ENCODE measurements around the gene KRT38.
"Not testable (repeated sequence)": the region's sequence is repeated elsewhere in the genome, so short reads cannot be mapped to it uniquely, and the experiment has no call there.

Gene KRT38

GRCh38 chr17:41457676-41458075 lies 16.9 kb upstream of the KRT38 start:
- peak; percentile 17 for DNase-seq (ENCODE audit: low read depth)

DNA sequence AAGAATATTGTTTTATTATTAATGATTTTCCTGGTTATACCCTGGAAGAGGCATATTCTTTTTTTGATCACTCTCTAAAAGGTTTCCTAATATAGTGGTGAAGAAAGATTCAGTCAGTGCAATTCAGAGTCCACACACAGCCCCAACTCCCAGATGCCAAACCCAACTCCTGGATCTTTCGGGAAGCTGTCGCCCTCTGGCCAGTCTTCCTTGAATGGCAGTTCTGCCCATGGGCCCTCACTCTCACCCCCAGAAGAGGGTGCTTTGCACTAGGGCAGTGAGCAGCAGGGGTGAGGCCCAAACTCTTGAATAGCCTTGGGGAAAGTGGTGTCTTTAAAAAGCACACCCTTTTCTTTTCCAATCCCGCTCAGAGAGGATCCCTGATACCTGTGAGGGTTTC lies 15.4 kb upstream of the KRT38 start:
- no peak for DNase-seq (ENCODE audit: low read depth)

DNA sequence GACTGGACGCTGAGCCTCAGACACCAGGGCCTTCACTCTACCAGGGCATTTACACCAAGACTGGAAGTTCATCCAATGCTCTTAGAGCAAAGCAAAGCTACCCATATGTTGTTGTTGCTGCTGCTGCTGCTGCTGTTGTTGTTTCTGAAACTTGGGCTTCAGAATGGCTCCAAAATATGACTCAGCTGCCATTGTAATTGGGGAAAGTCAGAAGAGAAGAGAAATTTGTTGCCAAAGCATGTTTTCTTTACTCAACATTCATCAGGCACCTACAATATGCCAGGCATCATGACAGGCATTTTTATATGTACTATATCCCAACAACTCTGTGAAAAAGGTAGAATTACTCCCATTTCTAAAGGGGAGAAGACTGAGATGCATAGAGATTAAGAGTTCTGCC lies 14.5 kb upstream of the KRT38 start:
- DNase-seq (ENCODE audit: low read depth): no peak

DNA sequence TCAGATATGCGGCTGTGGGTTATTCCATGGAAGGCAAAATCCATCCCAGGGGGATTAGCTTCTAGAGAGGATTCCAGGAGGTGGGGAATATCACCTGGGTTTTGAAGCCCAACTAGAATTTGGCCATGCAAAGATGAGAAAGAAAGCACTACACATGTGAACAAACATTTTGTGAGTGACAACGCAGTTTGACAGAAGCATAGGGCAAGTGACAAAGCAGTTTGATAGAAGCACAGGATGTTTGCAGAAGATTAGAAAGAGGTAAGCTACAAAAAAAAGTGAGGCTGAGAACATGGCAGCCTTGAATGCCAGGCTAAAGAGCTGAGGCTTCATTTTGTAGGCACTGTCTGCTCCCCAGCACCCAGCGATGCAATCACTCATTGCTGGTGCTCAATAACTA lies 12.3 kb upstream of the KRT38 start:
- no peak for DNase-seq (ENCODE audit: low read depth)

GRCh38 chr17:41452281-41452680 lies 11.5 kb upstream of the KRT38 start:
- no peak for DNase-seq (ENCODE audit: low read depth)

DNA sequence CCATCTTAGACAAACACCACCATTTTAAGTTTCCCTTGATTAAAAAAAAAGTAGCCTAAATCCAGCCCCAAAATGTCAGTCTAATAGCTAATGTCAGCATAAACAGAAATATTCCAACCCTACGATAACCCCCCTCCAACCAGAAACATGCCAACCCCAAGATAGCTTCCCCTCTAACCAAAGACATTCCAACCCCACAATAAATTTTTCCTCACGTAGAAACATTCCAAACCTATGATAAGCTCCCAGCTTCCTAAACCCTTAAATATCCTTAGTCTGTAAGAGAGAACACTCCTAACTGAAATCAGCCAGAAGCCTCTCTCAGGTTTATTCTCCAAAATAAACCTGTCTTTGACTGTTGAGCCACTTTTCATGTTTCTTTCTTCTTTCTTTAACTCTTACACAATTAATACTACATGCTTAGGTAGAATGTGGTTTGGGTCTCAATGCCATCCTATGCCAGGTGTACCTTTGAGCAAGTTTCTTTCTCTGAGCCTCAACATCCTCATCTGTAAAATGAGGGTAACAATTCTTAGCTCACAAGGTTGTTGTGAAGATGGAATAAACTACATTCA lies 10.5 kb upstream of the KRT38 start:
- DNase-seq (ENCODE audit: low read depth): peak; percentile 66

DNA sequence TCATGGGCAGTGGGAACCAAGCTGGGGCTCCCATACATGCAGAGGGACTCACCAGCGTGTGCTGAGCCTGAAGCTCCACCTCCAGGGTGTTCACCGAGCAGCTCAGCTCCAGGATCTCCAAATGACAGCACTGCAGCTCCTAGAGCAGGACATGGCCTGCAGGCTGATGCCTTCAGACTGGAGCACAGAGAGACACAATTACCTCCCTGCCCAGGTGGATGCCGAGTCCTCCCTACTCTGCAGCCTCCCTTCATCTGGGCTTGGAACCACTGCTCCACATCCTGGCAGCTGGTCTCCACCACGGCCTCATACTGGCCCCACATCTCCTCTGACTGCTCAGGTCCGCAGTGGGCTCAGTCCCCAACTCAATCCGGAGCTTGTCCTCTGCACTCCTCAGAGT lies 8.2 kb upstream of the KRT38 start:
- DNase-seq (ENCODE audit: low read depth): no peak

- DNase-seq (ENCODE audit: low read depth): peak; percentile 9
Observed at GRCh38 chr17:41448506-41448905, 7.7 kb upstream of the KRT38 start.

- DNase-seq (ENCODE audit: low read depth): peak; percentile 97
Observed at GRCh38 chr17:41446806-41447205, 6.0 kb upstream of the KRT38 start.

DNA sequence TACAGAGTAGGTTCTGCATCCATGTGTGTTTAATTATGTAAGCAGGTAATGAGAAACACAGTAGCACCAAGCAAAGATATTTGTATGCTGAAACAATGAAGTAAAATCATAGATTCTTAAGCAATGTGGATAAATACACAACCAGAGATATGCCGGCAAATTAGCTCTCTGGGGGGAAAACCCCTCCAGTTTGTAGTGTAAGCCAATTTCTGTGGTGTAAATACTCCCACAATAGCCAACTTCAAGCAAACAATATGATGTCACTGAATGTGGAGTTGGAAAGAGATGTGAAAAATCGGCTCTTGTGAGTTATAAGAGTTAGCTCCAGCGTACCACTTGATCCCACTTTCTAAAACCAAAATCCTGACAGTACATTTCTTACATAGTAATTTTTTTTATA lies 3.9 kb upstream of the KRT38 start:
- peak; percentile 11 for DNase-seq (ENCODE audit: low read depth)

DNA sequence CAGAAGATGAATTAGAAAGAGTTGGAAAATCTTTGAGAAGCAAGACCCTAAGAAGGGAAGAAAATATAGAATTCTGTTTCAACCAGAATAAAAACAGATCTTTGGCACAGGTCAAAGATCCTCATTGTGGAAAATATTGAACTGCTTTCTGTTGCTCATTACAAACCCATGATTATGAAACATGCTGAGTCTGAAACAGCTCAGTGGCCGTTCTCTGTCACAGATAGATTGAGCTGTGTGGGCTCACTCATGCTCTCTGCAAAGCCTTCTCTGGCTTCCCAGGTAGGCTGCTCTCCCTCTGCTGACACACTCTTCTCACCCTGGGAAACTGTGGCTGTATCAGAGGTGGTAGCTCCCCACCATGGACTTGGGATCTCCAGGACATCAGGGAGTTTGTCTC lies 3.4 kb upstream of the KRT38 start:
- peak; percentile 35 for DNase-seq (ENCODE audit: low read depth)

- peak; percentile 53 for DNase-seq (ENCODE audit: low read depth)
Observed at GRCh38 chr17:41442739-41443138, 2.0 kb upstream of the KRT38 start.

GRCh38 chr17:41439375-41439774 lies 1.4 kb downstream of the KRT38 start:
- peak; percentile 86 for DNase-seq (ENCODE audit: low read depth)

DNA sequence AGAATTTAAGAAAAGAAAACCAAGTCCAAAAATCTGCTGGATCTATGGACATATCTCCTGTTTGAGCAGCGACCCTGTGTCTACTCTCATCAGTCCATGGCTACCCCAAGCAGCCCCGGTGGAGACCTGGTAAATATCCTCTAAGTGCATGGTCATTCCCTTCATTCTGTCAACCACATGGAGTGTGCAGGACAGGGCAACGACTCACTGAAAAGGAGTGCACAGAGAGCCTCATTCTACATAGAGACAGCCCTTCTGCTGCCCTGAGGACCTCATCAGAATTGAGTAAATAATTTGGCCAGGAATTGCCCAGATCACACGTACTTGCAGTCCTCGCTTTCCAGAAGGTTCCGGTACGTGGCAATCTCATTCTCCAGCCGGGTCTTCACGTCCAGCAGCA lies 3.0 kb downstream of the KRT38 start:
- DNase-seq (ENCODE audit: low read depth): no peak

GRCh38 chr17:41437254-41437653 lies 3.5 kb downstream of the KRT38 start:
- DNase-seq (ENCODE audit: low read depth): no peak

DNA sequence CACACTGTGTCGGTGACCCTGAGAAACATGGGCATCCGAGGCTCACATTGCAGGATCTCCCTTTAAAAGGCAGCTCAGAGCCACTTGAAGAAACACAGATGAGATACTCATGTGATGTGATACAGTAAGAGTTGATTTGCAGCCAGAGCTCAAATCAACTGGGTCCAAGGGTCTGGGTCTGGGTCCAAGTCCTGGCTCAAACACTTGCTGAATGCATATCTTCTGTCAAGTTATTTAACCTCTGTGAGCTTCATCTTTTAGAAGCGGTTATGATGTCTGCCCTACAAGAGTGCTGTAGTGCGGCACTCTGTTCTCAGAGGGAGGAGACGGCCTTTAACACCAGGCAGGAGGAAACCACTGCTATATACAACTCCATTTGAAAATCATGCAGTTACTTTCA lies 6.4 kb downstream of the KRT38 start:
- no peak for DNase-seq (ENCODE audit: low read depth)

DNA sequence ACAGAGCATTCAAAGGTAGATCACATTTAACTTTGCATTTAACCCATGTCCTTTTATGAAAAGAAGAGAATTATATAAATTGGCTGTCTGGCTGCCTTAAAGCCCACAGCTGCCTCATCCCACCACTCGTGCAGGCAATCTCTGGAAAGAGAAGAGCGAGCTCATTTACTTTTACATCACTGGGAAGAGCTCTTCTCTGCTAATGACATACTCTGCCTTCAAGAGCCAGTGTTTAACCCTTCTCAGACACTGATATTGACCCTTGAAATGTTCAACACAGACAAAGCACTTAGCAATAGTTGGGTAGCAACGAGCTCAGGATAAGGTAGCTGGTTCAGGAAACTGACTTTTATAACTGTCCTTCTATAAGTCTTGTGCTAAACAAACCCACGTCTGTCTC lies 6.8 kb downstream of the KRT38 start:
- DNase-seq (ENCODE audit: low read depth): no peak

DNA sequence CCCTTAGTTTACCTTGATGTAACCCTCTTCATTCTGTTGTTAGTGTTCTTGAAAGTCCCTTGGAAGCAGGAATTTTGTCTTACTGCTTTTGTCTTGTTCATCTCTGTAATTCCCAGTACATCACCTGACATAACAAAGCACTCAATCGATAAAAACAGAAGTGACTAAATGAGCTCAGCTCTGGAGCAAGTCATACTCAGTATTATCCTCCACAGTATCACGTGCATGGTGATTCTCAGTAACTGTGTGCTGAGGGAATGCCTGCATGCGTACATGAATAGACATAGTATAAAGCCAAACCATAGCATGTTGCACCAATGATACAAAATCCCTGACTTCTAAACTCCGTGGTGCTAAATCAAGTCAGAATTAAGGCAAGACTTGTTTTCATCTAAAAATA lies 7.2 kb downstream of the KRT38 start:
- no peak for DNase-seq (ENCODE audit: low read depth)

DNA sequence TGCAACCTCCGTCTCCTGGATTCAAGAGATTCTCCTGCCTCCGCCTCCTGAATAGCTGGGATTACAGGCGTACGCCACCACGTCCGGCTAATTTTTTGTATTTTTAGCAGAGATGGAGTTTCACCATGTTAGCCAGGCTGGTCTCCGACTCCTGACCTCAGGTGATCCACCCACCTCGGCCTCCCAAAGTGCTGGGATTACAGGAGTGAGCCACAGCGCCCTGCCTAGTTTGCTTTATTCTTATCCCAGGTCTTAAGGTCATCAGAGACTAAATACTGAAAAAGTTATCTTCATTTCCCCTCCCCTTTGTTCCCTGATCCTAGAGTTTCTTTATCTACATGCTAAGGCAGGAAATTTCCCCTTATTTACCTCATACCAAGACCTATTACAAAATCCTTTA lies 10.4 kb downstream of the KRT38 start:
- not testable (repeated sequence) for DNase-seq (ENCODE audit: low read depth)

DNA sequence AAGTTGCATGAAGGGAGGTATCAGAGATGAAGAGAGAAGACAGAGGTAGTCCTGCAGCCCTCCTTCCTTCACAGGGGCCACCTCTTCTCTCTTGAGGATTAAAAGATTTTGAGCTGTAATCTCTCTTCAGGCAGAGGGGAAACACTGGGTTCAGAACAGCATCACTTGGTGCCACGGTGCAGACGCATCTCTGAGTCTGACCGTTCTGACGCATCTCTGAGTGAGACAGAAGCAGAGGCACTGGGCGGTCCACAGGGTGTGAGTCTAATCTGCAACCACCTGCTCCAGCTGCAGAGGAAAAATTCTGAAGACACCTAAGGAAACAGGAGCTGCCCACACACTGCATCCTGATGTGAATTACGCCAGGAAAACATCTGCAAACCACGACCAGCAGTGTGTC lies 11.1 kb downstream of the KRT38 start:
- no peak for DNase-seq (ENCODE audit: low read depth)

DNA sequence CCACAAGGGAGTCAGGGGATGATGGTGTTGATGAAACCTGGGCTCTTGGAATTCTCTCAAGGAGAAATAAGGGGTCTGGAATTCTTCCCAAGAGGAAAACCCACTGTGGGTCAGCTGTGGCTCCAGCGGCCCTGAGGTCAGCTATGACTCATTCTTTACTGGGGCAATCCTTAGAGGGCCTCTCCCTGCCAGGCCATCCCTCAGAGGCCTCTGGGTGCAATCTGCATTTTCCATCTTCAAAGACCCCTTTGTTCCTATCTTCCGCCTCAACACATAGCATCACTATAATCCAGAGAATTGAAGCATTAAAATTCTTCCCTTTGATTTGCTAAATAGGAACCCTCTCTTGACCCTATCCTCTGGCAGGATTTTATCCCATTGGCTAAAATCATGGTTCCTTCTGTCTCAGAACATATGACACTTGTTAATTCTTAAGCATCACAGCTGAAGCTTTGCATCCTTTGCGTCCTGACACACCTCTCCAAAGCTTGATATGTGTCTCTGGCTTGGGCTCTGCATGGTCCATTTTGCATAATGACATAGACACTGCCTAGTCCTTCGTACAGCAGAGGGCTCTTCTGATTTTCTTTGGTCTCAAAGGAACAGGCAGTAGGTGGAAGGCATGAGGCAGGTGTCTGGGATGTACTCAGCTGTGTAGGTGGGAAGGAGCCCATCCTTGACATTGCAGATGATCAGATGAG lies 12.0 kb downstream of the KRT38 start:
- peak; percentile 82 for DNase-seq (ENCODE audit: low read depth)

GRCh38 chr17:41424111-41424635 lies 16.6 kb downstream of the KRT38 start, which contains the start of gene KRT37:
TSS of gene KRT37 (minus strand) at chr17:41424585. CDS start at chr17:41424523, 62 bp downstream.
- DNase-seq (ENCODE audit: low read depth): no peak

GRCh38 chr17:41422586-41422985 lies 18.2 kb downstream of the KRT38 start:
- not testable (repeated sequence) for DNase-seq (ENCODE audit: low read depth)

GRCh38 chr17:41421617-41422016 lies 19.2 kb downstream of the KRT38 start:
- peak; percentile 14 for DNase-seq (ENCODE audit: low read depth)

Measured in amniotic epithelial cell (primary cell).